Fibroblast of villous mesenchyme (primary cell): ENCODE results near the gene PLPPR2. TPM values are rescaled to one million over a fixed set of nuclear protein-coding genes. Genes with fewer than 3 reads are reported as not detected.
A peak's percentile ranks its signal among the peaks of the same experiment; 100 is the strongest.
"Not testable (repeated sequence)": the region's sequence is repeated elsewhere in the genome, so short reads cannot be mapped to it uniquely, and the experiment has no call there.

Experiments used
- DNase-seq: peaks from one replicate; pipeline ENCODE4 v3.0.0-alpha.2; 2010; ENCODE audit warnings: low read depth
- H3K4me3 ChIP-seq: 2 replicates; pipeline ENCODE4 v1.5.1; 2011; ENCODE audit warnings: low read depth, mild to moderate bottlenecking, low read length
- small RNA-seq: library from RNA; depleted of rRNA; stranded (forward); fragments of <200 nt; gene quantifications from one replicate; pipeline ENCODE3, GENCODE V24; 2012
- total RNA-seq: library from RNA; depleted of rRNA; stranded (reverse); fragments of >200 nt; gene quantifications from 2 replicates; pipeline ENCODE4 v1.2.3, GENCODE V29; 2012
- TF ChIP-seq, protein P1 (sequence below): IDR thresholded peaks from 2 replicates; pipeline ENCODE4 v1.5.1; 2012; ENCODE audit warnings: low read depth, mild to moderate bottlenecking, low read length; ENCODE audit not compliant: insufficient read depth

PLPPR2 gene
- total RNA-seq, 1 donor, result 16.8 TPM

DNA sequence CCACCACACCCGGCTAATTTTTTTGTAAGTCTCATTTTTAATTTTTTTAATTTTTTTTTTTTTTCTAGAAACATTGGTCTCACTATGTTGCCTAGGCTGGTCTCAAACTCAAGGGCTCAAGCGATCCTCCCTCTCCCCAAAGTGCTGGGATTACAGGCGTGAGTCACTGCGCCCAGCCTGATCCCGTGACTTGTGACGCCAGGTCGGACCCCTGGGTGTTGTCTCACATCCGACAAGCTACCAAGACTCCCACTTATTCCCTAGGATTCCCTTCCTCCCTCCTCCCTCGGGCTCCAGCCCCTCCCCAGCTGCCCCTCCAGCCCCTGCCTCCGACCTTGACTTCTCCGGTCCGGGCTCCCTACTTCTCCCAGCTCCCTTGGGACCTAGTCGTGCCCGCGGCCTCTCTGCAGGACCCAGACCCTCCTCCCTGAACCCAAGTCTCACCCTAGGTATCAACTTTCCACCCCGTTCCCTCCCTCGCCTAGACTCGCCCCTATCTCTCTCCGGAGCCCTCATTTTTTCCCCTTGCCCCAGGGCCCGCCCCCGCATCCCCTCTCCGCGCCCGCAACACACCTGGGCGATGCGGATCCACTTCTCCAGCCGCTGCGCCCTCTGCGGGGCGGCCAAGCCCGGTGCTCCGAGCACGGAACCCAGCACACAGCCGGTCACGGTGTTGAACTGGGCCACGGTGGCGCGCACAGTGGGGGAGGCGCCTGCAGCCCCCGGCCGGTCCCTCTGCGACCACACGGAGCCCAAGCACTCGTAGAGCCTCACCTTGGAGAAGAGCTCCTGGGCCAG lies 50.8 kb downstream of the PLPPR2 start:
- TF ChIP-seq, protein P1, sequence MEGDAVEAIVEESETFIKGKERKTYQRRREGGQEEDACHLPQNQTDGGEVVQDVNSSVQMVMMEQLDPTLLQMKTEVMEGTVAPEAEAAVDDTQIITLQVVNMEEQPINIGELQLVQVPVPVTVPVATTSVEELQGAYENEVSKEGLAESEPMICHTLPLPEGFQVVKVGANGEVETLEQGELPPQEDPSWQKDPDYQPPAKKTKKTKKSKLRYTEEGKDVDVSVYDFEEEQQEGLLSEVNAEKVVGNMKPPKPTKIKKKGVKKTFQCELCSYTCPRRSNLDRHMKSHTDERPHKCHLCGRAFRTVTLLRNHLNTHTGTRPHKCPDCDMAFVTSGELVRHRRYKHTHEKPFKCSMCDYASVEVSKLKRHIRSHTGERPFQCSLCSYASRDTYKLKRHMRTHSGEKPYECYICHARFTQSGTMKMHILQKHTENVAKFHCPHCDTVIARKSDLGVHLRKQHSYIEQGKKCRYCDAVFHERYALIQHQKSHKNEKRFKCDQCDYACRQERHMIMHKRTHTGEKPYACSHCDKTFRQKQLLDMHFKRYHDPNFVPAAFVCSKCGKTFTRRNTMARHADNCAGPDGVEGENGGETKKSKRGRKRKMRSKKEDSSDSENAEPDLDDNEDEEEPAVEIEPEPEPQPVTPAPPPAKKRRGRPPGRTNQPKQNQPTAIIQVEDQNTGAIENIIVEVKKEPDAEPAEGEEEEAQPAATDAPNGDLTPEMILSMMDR, result peak; percentile 32
- no peak for DNase-seq
- H3K4me3 ChIP-seq, result no peak overlapping the region

GRCh38 chr19:11406703-11407236 lies 51.5 kb downstream of the PLPPR2 start:
- DNase-seq, H3K4me3 ChIP-seq: not testable (repeated sequence)

GRCh38 chr19:11408591-11408990 lies 53.4 kb downstream of the PLPPR2 start:
- DNase-seq, result no peak
- no peak overlapping the region for H3K4me3 ChIP-seq
- TF ChIP-seq, protein P1, result no peak

DNA sequence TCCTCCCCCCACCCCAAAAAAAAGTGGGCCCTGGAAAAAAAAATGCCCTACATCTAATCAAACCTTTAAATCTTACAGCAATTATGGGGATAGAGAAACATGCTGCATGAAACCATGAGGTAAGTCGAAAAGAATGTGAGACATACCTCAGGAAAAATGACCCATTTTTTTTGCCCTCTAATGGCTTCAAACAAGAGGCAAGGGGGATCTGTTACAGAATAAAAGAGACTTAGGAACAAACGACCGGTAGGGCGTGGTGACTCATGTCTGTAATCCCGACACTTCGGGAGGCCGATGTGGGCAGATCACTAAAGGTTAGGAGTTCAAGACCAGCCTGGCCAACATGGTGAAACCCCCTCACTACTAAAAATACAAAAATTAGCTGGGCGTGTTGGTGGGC lies 55.5 kb downstream of the PLPPR2 start:
- DNase-seq, result no peak
- TF ChIP-seq, protein P1, result no peak
- no peak overlapping the region for H3K4me3 ChIP-seq

- no peak for DNase-seq
These were observed 59.3 kb downstream of the PLPPR2 start for GRCh38 chr19:11414544-11414943.

More at GRCh38 chr19:11414544-11414943, 59.3 kb downstream of the PLPPR2 start:
- no peak overlapping the region for H3K4me3 ChIP-seq
- TF ChIP-seq, protein P1, result no peak

Small RNA genes within 50 kb of the gene (small RNA-seq; reads per million reads assigned to genes)
- gene RF00019, result not detected

Other genes with a start within 250 kb of the PLPPR2 start
- gene SPC24, start 199.7 kb upstream of the PLPPR2 start, total RNA-seq, result 39.7 and 44.5 TPM in 2 replicates
- 253 and 312 TPM in 2 replicates for gene KANK2, start 157.9 kb upstream of the PLPPR2 start, total RNA-seq
- gene ANGPTL8, start 115.8 kb upstream of the PLPPR2 start, total RNA-seq, result not detected in 2 replicates
- 21.2 and 28.7 TPM in 2 replicates for gene DOCK6, start 92.9 kb upstream of the PLPPR2 start, total RNA-seq
- gene TSPAN16, start 59.3 kb upstream of the PLPPR2 start, total RNA-seq, result not detected in 2 replicates
- gene RAB3D, start 15.8 kb upstream of the PLPPR2 start, total RNA-seq, result 8.7 and 9.1 TPM in 2 replicates
- gene TMEM205, start 9.2 kb upstream of the PLPPR2 start, total RNA-seq, result 96.7 and 121 TPM in 2 replicates
- 6.0 and 6.4 TPM in 2 replicates for gene CCDC159, start 8.9 kb upstream of the PLPPR2 start, total RNA-seq
- gene SWSAP1, start 19.2 kb downstream of the PLPPR2 start, total RNA-seq, result 0.86 and 1.3 TPM in 2 replicates
- 5.6 and 6.8 TPM in 2 replicates for gene EPOR, start 28.9 kb downstream of the PLPPR2 start, total RNA-seq
- 0.32 and 1.3 TPM in 2 replicates for gene RGL3, start 63.9 kb downstream of the PLPPR2 start, total RNA-seq
- under 0.01 and 0.43 TPM in 2 replicates for gene ODAD3, start 79.7 kb downstream of the PLPPR2 start, total RNA-seq
- gene PRKCSH, start 80.2 kb downstream of the PLPPR2 start, total RNA-seq, result 85.5 and 93.1 TPM in 2 replicates
- gene ELAVL3, start 125.6 kb downstream of the PLPPR2 start, total RNA-seq, result not detected in 2 replicates
- 3.9 and 4.7 TPM in 2 replicates for gene ZNF653, start 150.4 kb downstream of the PLPPR2 start, total RNA-seq
- gene ECSIT, start 173.7 kb downstream of the PLPPR2 start, total RNA-seq, result 22.9 and 27.4 TPM in 2 replicates
- gene CNN1, start 183.4 kb downstream of the PLPPR2 start, total RNA-seq, result 61.3 and 148 TPM in 2 replicates
- gene ELOF1, start 203.8 kb downstream of the PLPPR2 start, total RNA-seq, result 31.1 and 36.7 TPM in 2 replicates
- 0.43 and 2.3 TPM in 2 replicates for gene ACP5, start 222.2 kb downstream of the PLPPR2 start, total RNA-seq
- gene ZNF627, start 242.1 kb downstream of the PLPPR2 start, total RNA-seq, result 16.8 and 19.0 TPM in 2 replicates